GM12873 (cell line): ENCODE results near the gene HLA-DOB.

Source experiments
- CTCF ChIP-seq: IDR thresholded peaks from 2 replicates; pipeline ENCODE4 v1.5.1; 2012; ENCODE audit warnings: low read depth, mild to moderate bottlenecking, moderate library complexity, low read length, control low read depth; ENCODE audit not compliant: insufficient read depth; ENCODE audit errors: missing control alignments

The HLA-DOB gene

GRCh38 chr6:32854376-32855178 lies 37.8 kb upstream of the HLA-DOB start:
- TF ChIP-seq CTCF = no peak

GRCh38 chr6:32853541-32854375 lies 37.0 kb upstream of the HLA-DOB start, which contains the start of the genes PSMB9 and TAP1:
PSMB9 (plus strand) TSS chr6:32854192; CDS start chr6:32854230, 38 bp downstream.
TAP1 (minus strand) TSS chr6:32853704; CDS start chr6:32853636, 68 bp downstream.
- TF ChIP-seq CTCF = peak; percentile 76

GRCh38 chr6:32852844-32853540 lies 36.2 kb upstream of the HLA-DOB start:
- TF ChIP-seq CTCF = no peak

GRCh38 chr6:32852018-32852843 lies 35.4 kb upstream of the HLA-DOB start:
- TF ChIP-seq CTCF = no peak

- no peak for TF ChIP-seq CTCF
Observed at GRCh38 chr6:32851025-32851424, 34.2 kb upstream of the HLA-DOB start.

DNA sequence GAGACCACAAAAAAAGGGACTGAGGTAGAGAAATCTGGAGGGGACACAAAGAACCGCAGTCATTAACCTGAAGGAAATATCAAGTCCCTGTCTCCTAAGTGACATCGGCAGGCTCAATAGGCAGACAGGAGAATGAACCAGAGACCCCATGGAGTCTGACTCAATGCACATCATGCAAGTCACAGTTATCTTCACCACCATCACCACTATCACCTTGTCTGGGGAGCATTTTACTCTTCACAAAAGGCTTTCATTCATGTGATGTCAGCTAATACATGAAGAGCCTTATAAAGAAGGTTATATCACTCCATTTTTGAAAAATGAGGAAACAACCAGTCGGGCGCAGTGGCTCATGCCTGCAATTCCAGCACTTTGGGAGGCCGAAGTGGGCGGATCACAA lies 32.3 kb upstream of the HLA-DOB start:
- no peak for TF ChIP-seq CTCF
